Adipose tissue (tissue), 3 donors: ENCODE results near the gene SLC16A11. TPM values are rescaled to one million over a fixed set of nuclear protein-coding genes. Genes with fewer than 3 reads are reported as not detected.
"Not testable (repeated sequence)": the region's sequence is repeated elsewhere in the genome, so short reads cannot be mapped to it uniquely, and the experiment has no call there.

Experiments
- H3K27ac ChIP-seq: one replicate; pipeline ENCODE4 v1.5.1; 2013; ENCODE audit warnings: low read depth, low read length
- WGBS, 3 donors: extraction: QIAGEN DNeasy Blood & Tissue Kit; methylation state at CpG; one replicate each; pipeline ENCODE4 v1.1.7; 2013; 5-methylcytosine and 5-hydroxymethylcytosine counted together
- polyA plus RNA-seq, 3 donors: library from polyadenylated mRNA; stranded (reverse); fragments of 200-250 nt; gene quantifications; one replicate each; pipeline ENCODE4 v1.2.3, GENCODE V29; 2013
- donor health status: healthy with polysubstance abuse.
- donor health status: Bipolar disorder and iron deficiency.
- donor health status: healthy.

The SLC16A11 gene
- polyA plus RNA-seq = 1 to 10 TPM; 2.2 to 9.7 (median 2.5) TPM

DNA sequence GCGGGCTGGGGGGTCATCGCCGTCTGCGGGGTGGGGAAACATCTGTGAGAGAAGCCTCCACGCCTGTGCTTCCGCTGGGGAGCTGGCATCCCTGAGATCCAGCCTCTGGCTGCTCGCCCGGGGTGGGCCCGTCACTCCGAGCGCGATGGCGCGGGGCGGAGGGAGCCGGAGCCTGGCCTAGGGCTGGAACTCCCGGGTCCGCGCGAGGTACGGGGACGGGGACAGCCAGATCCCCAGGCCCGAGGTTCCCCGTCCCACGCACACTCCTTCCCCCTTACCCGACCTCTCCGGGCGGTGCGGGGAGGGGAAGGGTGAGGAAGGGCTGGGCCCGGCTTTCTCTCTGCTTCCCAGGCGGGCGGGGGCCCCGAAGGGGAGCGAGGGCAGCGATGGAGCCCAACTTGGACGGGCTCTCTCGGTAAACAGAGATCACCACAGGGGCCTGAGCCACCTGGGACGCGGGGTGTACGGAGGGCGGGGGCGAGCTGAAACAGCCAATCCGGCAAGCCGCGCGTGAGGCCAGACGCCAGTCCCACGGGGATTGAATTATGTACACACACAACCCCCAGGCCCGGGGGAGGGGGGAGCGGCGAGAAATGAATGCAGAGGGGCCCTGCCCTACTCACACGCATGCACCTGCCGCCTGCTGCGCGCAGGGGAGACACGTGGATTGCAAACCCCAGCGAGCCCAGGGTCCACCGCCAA is at the start of gene SLC16A11:
Gene SLC16A11 (minus strand): TSS at position 596 of the 702 bp plus-strand sequence. CDS start 579 bp downstream, at position 17.
- 3 to 11% (median 4%) methylated on average over 44 to 58 of the region's 58 CpGs for WGBS, 3 donors
- no peak within 1 kb of the TSS for H3K27ac ChIP-seq

DNA sequence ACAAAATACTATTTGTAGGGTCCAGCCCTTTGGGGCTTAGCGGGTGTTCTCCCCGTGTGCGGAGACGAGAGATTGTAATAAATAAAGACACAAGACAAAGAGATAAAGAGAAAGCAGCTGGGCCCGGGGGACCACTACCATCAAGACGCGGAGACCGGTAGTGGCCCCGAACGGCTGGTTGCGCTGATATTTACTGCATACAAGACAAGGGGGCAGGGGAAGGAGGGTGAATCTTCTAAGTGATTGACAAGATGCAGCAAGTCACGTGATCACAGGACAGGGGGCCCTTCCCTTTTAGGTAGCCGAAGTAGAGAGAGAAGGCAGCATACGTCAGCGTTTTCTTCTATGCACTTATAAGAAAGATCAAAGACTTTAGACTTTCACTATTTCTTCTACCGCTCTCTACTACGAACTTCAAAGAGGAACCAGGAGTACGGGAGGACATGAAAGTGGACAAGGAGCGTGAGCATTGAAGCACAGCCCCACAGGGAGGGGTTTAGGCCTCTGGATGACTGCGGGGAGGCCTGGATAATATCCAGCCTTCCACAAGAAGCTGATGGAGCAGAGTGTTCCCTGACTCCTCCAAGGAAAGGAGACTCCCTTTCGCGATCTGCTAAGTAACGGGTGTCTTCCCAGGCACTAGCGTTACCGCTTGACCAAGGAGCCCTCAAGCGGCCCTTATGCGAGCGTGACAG is 47.6 kb upstream of the SLC16A11 start:
- H3K27ac ChIP-seq = not testable (repeated sequence)
- WGBS, 3 donors = 57 to 71% (median 71%) methylated on average over 20 to 26 of the region's 28 CpGs

- not testable (repeated sequence) for H3K27ac ChIP-seq
- 84 to 94% (median 92%) methylated on average over 6 of the region's 6 CpGs for whole genome bisulfite sequencing, 3 donors
Observed at GRCh38 chr17:7089570-7089969, 45.7 kb upstream of the SLC16A11 start.

DNA sequence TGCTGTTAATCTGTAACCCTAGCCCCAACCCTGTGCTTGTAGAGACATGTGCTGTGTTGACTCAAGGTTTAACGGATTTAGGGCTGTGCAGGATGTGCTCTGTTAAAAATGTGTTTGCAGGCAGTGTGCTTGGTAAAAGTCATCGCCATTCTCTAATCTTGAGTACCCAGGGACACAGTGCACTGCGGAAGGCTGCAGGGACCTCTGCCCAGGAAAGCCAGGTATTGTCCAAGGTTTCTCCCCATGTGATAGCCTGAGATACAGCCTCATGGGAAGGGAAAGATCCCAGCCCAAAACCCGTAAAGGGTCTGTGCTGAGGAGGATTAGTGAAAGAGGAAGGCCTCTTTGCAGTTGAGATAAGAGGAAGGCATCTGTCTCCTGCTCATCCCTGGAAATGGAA is 44.5 kb upstream of the SLC16A11 start:
- 32 to 74% (median 67%) methylated on average over 4 of the region's 4 CpGs for WGBS, 3 donors
- not testable (repeated sequence) for H3K27ac ChIP-seq

- 23 to 38% (median 26%) methylated on average over 7 of the region's 7 CpGs for WGBS, 3 donors
Observed at GRCh38 chr17:7084088-7084487, 40.2 kb upstream of the SLC16A11 start.

GRCh38 chr17:7083592-7083991 is 39.7 kb upstream of the SLC16A11 start:
- no peak overlapping the region for H3K27ac ChIP-seq
- WGBS, 3 donors = 75 to 84% (median 79%) methylated on average over 4 of the region's 4 CpGs

More at GRCh38 chr17:7084088-7084487, 40.2 kb upstream of the SLC16A11 start:
- H3K27ac ChIP-seq = no peak overlapping the region

- WGBS, 3 donors = 79 to 87% (median 82%) methylated on average over 16 of the region's 16 CpGs
- no peak overlapping the region for H3K27ac ChIP-seq
Observed at GRCh38 chr17:7081341-7082062, 37.6 kb upstream of the SLC16A11 start.

GRCh38 chr17:7080456-7081041 is 36.7 kb upstream of the SLC16A11 start:
- H3K27ac ChIP-seq = no peak overlapping the region
- WGBS, 3 donors = 41 to 66% (median 44%) methylated on average over 10 of the region's 10 CpGs

DNA sequence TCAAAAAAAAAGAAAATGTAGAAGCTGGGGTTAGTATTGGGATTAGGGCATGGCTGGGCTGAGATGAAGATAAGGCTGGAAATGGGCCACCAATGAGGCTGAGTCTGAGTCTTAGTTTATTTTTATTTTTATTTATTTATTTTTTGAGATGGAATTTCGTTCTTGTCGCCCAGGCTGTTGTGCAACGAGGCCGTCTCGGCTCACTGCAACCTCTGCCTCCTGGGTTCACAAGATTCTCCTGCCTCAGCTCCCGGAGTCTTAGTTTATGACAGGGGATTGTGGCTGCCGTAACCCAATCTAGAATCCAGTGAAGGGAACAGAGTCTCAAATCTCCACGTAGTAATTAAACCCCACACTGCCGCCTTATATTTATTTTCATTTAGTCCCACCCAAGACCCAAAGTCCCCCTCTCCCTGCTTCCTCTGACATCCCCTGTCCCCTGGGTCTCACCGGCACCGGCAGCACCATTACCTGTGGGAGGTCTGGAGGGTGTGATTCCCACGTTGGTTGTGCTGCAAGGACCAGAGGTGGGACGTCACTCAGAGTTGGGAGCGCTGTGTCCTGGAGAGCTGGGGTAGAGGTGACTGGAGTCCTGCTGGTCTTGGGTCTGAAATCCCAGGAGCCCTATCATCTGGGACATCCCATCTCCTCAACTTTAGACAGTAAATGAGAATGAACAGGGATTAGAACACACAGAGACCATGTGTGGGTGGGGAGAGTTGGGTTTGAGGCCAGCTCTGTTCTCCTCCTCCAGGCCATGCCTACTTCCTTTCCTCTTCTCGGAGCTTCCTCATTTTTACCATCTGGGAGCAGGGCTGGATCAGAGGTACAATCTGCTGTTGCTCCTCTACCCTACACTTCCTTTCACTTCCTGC is 35.9 kb upstream of the SLC16A11 start, which contains the start of gene CLEC10A:
Gene CLEC10A (minus strand): TSS at position 671 of the 875 bp plus-strand sequence. CDS start 1,439 bp downstream, outside the sequence.
- 62 to 75% (median 63%) methylated on average over 15 of the region's 15 CpGs for WGBS, 3 donors
- H3K27ac ChIP-seq = no peak within 1 kb of the TSS

DNA sequence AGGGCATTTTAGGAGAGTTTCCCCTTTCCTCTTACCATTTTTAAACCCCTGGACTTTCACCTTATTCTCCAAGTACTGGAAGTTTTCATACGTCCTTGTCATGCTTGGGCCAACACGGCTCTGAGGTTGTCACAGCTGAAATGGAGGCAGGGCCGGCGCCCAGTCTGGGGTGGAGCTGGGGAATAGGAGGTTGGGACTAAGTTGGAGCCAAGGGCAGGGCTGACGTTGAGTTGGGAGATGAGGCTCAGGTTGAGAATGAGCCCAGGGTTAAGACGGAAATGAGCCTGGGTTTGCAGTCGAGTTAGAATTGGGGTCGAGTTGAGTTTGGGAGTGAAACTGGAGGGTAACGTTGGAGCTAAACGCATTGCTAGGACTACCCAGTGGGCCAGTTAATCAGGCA is 34.8 kb upstream of the SLC16A11 start:
- H3K27ac ChIP-seq = no peak overlapping the region
- WGBS, 3 donors = 79 to 91% (median 89%) methylated on average over 10 of the region's 10 CpGs

- H3K27ac ChIP-seq = no peak overlapping the region
- WGBS, 3 donors = 86 to 91% (median 88%) methylated on average over 7 of the region's 7 CpGs
Observed at GRCh38 chr17:7077911-7078546, 34.1 kb upstream of the SLC16A11 start.

DNA sequence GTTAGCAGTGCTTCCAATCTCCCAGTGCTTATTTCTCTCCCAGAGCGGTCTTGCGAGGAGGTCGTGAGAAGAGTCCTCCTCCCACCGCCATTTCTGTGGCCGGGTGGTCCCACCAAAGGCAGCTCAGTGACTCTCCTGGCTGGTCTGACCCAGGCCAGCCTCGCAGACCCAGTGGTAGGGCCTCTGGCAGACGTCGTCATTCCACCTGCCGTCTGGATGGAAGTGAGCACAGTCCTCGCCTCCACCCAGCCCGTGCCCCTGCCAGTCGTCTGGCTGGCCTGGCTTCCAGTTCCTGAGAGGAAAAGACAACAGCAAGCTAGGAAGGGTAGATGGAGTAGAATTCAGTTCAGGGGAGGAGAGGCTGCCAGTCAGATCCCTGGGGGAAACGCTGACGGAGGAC is 31.0 kb upstream of the SLC16A11 start:
- 76 to 84% (median 79%) methylated on average over 14 of the region's 14 CpGs for WGBS, 3 donors

GRCh38 chr17:7072406-7072805 is 28.5 kb upstream of the SLC16A11 start:
- WGBS, 3 donors = 83 to 92% (median 91%) methylated on average over 2 of the region's 2 CpGs

More for the DNA sequence above, 31.0 kb upstream of the SLC16A11 start:
- no peak overlapping the region for H3K27ac ChIP-seq

DNA sequence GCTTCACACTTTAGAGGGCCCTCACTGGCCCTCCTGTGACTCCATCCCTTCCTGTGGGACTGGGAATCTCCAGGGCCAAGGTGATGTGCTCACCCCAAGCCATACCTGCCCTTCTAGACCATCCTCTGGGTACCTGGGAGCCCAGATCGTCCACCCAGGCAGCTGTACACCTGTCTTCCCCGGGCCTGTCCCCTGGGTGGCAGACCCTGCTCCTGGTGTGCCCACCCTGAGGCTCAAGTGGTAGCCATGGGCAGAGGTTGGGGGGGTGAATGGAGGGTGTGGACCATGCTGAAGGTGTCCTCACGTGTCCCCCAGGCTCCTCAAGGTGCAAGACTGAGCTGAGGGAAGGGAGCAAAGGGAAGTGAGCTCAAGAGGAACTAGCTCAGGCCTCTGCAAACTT is 26.8 kb upstream of the SLC16A11 start:
- WGBS, 3 donors = 73 to 75% (median 74%) methylated on average over 3 of the region's 3 CpGs
- H3K27ac ChIP-seq = no peak overlapping the region

More at GRCh38 chr17:7072406-7072805, 28.5 kb upstream of the SLC16A11 start:
- no peak overlapping the region for H3K27ac ChIP-seq

- H3K27ac ChIP-seq = no peak overlapping the region
- 30 to 42% (median 31%) methylated on average over 1 of the region's 1 CpG for WGBS, 3 donors
Observed at GRCh38 chr17:7068268-7068667, 24.4 kb upstream of the SLC16A11 start.

- WGBS, 3 donors = 67 to 86% (median 71%) methylated on average over 1 of the region's 1 CpG
- H3K27ac ChIP-seq = no peak overlapping the region
Observed at GRCh38 chr17:7067198-7067597, 23.3 kb upstream of the SLC16A11 start.

DNA sequence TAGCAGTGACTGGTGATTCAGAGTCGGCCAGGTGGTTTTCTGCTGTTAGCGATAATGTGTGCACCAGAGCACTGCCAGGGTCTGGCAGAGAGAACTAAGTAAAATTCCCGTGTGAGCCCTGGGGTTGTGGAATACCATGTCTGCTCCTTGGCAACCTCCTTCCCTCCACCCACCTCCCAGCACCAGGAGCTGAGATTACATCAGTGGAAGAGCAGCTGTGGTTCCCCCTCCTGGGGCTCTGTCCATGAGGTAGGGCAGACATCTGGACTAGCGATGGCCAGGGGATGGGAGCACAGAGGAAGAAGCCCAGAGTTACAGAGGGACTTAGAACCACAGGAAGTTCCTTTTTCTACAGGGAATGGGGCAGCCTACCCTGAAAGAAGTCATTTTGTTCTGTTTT is 20.4 kb upstream of the SLC16A11 start:
- 58 to 71% (median 70%) methylated on average over 4 of the region's 4 CpGs for WGBS, 3 donors
- no peak overlapping the region for H3K27ac ChIP-seq
